ENCODE data around the gene TOMM34.

Gene TOMM34

GRCh38 chr20:44924541-44924940 lies 35.7 kb downstream of the TOMM34 start:
- DNase-seq: no peak

- DNase-seq: no peak
Observed at GRCh38 chr20:44921447-44921846, 38.8 kb downstream of the TOMM34 start.

- DNase-seq: no peak
Observed at GRCh38 chr20:44918761-44919160, 41.4 kb downstream of the TOMM34 start.

GRCh38 chr20:44918342-44918741 lies 41.9 kb downstream of the TOMM34 start:
- DNase-seq: no peak

- no peak for DNase-seq
Observed at GRCh38 chr20:44917399-44917798, 42.8 kb downstream of the TOMM34 start.

- DNase-seq: no peak
Observed at GRCh38 chr20:44916586-44916985, 43.6 kb downstream of the TOMM34 start.

- DNase-seq: no peak
Observed at GRCh38 chr20:44914924-44915323, 45.3 kb downstream of the TOMM34 start.

GRCh38 chr20:44912189-44912588 lies 48.0 kb downstream of the TOMM34 start:
- DNase-seq: no peak

GRCh38 chr20:44911264-44911921 lies 48.8 kb downstream of the TOMM34 start:
- DNase-seq: no peak

- no peak for DNase-seq
Observed at GRCh38 chr20:44910690-44911262, 49.4 kb downstream of the TOMM34 start.

GRCh38 chr20:44909872-44910689 lies 50.1 kb downstream of the TOMM34 start, which contains the start of gene PABPC1L:
PABPC1L (plus strand) TSS chr20:44910060; CDS start chr20:44910144, 84 bp downstream.
- peak; percentile 25 for DNase-seq

- no peak for DNase-seq
Observed at GRCh38 chr20:44908987-44909871, 51.0 kb downstream of the TOMM34 start.

- no peak for DNase-seq
Observed at GRCh38 chr20:44904377-44904776, 55.8 kb downstream of the TOMM34 start.

GRCh38 chr20:44901974-44902373 lies 58.2 kb downstream of the TOMM34 start:
- DNase-seq: no peak

- no peak for DNase-seq
Observed at GRCh38 chr20:44900231-44900854, 59.9 kb downstream of the TOMM34 start.

- DNase-seq: no peak
Observed at GRCh38 chr20:44897133-44897532, 63.1 kb downstream of the TOMM34 start.

- DNase-seq: no peak
Observed at GRCh38 chr20:44896583-44896982, 63.6 kb downstream of the TOMM34 start.

- DNase-seq: no peak
Observed at GRCh38 chr20:44894959-44895358, 65.2 kb downstream of the TOMM34 start.
